HL-60 (cell line): ENCODE results near the gene MRPS21.

Experiments used
- DNase-seq, 2 experiments: peaks; one replicate each; pipeline ENCODE4 v3.0.0-alpha.2; 2010 to 2020; ENCODE audit warnings: low read depth in 1 of 2, low spot score in 1 of 2
- H3K27ac ChIP-seq: fragments of 250-450 bp; sonication (Bioruptor Pico); replicated peaks from 2 replicates; pipeline ENCODE4 v1.5.1; 2020; ENCODE audit warnings: mild to moderate bottlenecking, moderate library complexity
- H3K27me3 ChIP-seq: fragments of 250-450 bp; sonication (Bioruptor Pico); 2 replicates; pipeline ENCODE4 v1.5.1; 2021; ENCODE audit warnings: mild to moderate bottlenecking, moderate library complexity; ENCODE audit not compliant: insufficient read depth, poor library complexity, severe bottlenecking
- H3K4me3 ChIP-seq: replicated peaks from 2 replicates; pipeline ENCODE4 v1.5.1; 2011; ENCODE audit warnings: mild to moderate bottlenecking, control low read depth, low read length; ENCODE audit not compliant: insufficient read depth
- GABPA ChIP-seq: IDR thresholded peaks from 2 replicates; pipeline ENCODE4 v1.6.1; 2012; ENCODE audit warnings: low read depth
- POLR2AphosphoS5 ChIP-seq: IDR thresholded peaks from 2 replicates; pipeline ENCODE4 v1.6.1; 2012; ENCODE audit warnings: low read depth
- SPI1 ChIP-seq: IDR thresholded peaks from 2 replicates; pipeline ENCODE4 v1.6.1; 2012; ENCODE audit warnings: low read depth, mild to moderate bottlenecking, borderline replicate concordance
- TF ChIP-seq, protein P1 (sequence below): IDR thresholded peaks from 2 replicates; pipeline ENCODE4 v1.6.1; 2012; ENCODE audit warnings: low read depth; ENCODE audit not compliant: insufficient replicate concordance
- TF ChIP-seq, protein P2 (sequence below): IDR thresholded peaks from one replicate; pipeline ENCODE4 v1.5.1; 2011; ENCODE audit warnings: low read length, control low read depth, inconsistent platforms; ENCODE audit not compliant: insufficient read depth

The MRPS21 gene

DNA sequence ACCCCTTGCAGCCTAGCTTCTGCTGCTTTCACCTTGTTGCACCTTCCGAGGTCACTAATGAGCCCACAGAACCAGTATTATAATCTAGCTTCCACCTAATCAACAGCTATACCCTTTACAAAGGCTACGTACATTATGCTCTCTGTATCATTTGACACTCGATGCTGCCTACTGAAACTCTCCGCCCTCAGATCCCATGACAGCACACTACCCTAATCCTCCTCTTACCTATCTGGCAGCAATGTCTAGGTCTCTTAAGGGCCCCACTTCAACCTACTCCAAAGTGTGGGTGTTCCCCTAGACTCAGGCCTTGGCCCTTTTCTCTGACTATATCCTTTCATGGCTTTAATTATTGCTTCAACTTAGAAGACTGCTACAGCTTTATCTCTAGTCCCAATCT, 4.8 kb upstream of the MRPS21 start:
- no peak overlapping the region for H3K27ac ChIP-seq

DNA sequence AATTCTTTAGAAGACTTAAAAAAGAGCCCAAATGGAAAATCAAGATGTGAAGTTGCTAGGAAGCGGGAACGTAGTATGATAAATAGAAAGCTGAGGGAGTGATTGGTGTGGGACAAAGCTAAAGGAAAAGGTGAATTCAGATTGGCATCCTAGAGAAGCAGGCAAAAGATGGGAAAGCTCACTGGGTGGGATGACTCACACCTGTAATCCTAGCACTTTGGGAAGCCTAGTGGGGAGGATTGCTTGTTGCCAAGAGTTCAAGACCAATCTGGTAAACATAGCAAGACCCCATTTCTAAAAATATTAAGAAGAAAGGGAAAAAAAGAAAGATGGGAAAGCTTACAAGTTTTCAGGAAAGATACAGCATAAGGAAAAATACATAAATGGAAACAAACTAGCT, 1.8 kb downstream of the MRPS21 start:
- DNase-seq, result no peak
- Histone ChIP-seq H3K27me3 (no peaks in the 10 kb centered on the region), H3K4me3 (no peak overlapping the region), H3K27ac (no peak overlapping the region)
- TF ChIP-seq, protein P1, sequence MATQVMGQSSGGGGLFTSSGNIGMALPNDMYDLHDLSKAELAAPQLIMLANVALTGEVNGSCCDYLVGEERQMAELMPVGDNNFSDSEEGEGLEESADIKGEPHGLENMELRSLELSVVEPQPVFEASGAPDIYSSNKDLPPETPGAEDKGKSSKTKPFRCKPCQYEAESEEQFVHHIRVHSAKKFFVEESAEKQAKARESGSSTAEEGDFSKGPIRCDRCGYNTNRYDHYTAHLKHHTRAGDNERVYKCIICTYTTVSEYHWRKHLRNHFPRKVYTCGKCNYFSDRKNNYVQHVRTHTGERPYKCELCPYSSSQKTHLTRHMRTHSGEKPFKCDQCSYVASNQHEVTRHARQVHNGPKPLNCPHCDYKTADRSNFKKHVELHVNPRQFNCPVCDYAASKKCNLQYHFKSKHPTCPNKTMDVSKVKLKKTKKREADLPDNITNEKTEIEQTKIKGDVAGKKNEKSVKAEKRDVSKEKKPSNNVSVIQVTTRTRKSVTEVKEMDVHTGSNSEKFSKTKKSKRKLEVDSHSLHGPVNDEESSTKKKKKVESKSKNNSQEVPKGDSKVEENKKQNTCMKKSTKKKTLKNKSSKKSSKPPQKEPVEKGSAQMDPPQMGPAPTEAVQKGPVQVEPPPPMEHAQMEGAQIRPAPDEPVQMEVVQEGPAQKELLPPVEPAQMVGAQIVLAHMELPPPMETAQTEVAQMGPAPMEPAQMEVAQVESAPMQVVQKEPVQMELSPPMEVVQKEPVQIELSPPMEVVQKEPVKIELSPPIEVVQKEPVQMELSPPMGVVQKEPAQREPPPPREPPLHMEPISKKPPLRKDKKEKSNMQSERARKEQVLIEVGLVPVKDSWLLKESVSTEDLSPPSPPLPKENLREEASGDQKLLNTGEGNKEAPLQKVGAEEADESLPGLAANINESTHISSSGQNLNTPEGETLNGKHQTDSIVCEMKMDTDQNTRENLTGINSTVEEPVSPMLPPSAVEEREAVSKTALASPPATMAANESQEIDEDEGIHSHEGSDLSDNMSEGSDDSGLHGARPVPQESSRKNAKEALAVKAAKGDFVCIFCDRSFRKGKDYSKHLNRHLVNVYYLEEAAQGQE, result no peak
- TF ChIP-seq SPI1 (no peak), POLR2AphosphoS5 (no peak), GABPA (no peak)
- TF ChIP-seq, protein P2, sequence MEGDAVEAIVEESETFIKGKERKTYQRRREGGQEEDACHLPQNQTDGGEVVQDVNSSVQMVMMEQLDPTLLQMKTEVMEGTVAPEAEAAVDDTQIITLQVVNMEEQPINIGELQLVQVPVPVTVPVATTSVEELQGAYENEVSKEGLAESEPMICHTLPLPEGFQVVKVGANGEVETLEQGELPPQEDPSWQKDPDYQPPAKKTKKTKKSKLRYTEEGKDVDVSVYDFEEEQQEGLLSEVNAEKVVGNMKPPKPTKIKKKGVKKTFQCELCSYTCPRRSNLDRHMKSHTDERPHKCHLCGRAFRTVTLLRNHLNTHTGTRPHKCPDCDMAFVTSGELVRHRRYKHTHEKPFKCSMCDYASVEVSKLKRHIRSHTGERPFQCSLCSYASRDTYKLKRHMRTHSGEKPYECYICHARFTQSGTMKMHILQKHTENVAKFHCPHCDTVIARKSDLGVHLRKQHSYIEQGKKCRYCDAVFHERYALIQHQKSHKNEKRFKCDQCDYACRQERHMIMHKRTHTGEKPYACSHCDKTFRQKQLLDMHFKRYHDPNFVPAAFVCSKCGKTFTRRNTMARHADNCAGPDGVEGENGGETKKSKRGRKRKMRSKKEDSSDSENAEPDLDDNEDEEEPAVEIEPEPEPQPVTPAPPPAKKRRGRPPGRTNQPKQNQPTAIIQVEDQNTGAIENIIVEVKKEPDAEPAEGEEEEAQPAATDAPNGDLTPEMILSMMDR, result no peak

More for the DNA sequence above, 4.8 kb upstream of the MRPS21 start:
- Histone ChIP-seq H3K27me3 (no peaks in the 10 kb centered on the region), H3K4me3 (no peak overlapping the region)
- no peak for DNase-seq
- TF ChIP-seq, protein P1, result no peak
- no peak for TF ChIP-seq GABPA
- no peak for TF ChIP-seq SPI1
- TF ChIP-seq POLR2AphosphoS5, result no peak
- TF ChIP-seq, protein P2, result no peak

DNA sequence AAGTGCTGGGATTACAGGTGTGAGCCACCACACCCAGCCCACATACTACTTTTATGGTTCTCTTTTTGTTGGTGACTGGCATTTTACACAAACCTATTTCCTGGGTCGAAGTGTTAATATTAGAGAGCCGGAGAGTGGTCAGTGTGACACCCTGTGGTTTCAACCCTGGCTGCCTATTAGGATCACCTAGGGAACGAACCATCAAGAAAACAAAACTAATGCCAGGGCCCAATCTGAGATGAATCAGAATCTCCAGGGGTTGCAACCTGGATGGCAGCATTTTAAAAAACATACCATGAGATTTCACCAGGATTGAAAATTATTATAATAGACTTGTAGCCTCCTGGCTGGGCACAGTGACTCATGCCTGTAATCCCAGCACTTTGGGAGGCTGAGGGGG, 6.1 kb downstream of the MRPS21 start:
- Histone ChIP-seq H3K27me3 (no peaks in the 10 kb centered on the region), H3K4me3 (no peak overlapping the region), H3K27ac (no peak overlapping the region)
- DNase-seq, result no peak
- TF ChIP-seq GABPA, result no peak
- TF ChIP-seq, protein P2, result no peak
- TF ChIP-seq, protein P1, result no peak
- no peak for TF ChIP-seq SPI1
- no peak for TF ChIP-seq POLR2AphosphoS5
